ENCODE data around the gene DAP. TPM values are rescaled to one million over a fixed set of nuclear protein-coding genes. Genes with fewer than 3 reads are reported as not detected.

The DAP gene
- total and polyA plus RNA-seq, 2 of the 4 experiments (the other 2 are of a cell fraction): 49.6 to 189 TPM

DNA sequence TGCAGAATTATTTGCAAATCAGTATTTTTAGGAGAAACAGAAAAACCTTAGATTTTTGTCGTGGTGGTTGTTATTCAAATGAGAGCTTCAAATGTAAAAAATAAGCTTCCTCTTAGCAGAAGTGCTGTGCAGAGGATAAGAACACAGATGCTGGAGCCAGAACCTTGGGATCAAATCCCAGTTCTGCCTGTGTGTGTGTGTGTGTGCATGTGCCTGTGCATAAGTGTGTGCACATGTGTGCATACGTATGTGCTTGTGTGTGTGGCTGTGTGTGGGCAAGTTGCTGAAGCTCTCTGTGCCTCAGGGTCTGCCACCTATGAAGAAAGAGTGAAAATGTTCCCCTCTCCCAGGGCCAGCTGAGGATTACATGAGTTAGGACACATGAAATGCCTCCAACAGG lies 8.6 kb downstream of the DAP start:
- no peak for ATAC-seq (ENCODE audit: low read depth)
- TF ChIP-seq POLR2A (IDR thresholded peaks at IDR 0.05; ENCODE audit: low read depth, low read length): no peak
- TF ChIP-seq FOS (IDR thresholded peaks at IDR 0.05; ENCODE audit: low read depth, low read length): no peak
- no peak for TF ChIP-seq MAFK (IDR thresholded peaks at IDR 0.05; ENCODE audit: low read depth, low read length)
- TF ChIP-seq, protein P1, sequence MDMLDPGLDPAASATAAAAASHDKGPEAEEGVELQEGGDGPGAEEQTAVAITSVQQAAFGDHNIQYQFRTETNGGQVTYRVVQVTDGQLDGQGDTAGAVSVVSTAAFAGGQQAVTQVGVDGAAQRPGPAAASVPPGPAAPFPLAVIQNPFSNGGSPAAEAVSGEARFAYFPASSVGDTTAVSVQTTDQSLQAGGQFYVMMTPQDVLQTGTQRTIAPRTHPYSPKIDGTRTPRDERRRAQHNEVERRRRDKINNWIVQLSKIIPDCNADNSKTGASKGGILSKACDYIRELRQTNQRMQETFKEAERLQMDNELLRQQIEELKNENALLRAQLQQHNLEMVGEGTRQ (IDR thresholded peaks at IDR 0.05; ENCODE audit: low read depth, low read length): no peak
- TF ChIP-seq CEBPB (IDR thresholded peaks at IDR 0.05; ENCODE audit: low read depth, low read length): no peak
- TF ChIP-seq NFE2L2 (IDR thresholded peaks at IDR 0.05; ENCODE audit: low read depth, low read length): no peak
- no peak for TF ChIP-seq RAD21 (IDR thresholded peaks at IDR 0.05; ENCODE audit: low read length)
- no peak for TF ChIP-seq CHD1 (IDR thresholded peaks at IDR 0.05; ENCODE audit: low read depth, low read length)
- no peak for TF ChIP-seq SMC3 (IDR thresholded peaks at IDR 0.05; ENCODE audit: low read depth, low read length)
- TF ChIP-seq, protein P2, sequence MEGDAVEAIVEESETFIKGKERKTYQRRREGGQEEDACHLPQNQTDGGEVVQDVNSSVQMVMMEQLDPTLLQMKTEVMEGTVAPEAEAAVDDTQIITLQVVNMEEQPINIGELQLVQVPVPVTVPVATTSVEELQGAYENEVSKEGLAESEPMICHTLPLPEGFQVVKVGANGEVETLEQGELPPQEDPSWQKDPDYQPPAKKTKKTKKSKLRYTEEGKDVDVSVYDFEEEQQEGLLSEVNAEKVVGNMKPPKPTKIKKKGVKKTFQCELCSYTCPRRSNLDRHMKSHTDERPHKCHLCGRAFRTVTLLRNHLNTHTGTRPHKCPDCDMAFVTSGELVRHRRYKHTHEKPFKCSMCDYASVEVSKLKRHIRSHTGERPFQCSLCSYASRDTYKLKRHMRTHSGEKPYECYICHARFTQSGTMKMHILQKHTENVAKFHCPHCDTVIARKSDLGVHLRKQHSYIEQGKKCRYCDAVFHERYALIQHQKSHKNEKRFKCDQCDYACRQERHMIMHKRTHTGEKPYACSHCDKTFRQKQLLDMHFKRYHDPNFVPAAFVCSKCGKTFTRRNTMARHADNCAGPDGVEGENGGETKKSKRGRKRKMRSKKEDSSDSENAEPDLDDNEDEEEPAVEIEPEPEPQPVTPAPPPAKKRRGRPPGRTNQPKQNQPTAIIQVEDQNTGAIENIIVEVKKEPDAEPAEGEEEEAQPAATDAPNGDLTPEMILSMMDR (conservative IDR thresholded peaks at IDR 0.05; ENCODE audit: low read depth, low read length): no peak
- TF ChIP-seq BHLHE40 (IDR thresholded peaks at IDR 0.05; ENCODE audit: low read depth, low read length): no peak
- no peak for TF ChIP-seq MAZ (IDR thresholded peaks at IDR 0.05; ENCODE audit: borderline replicate concordance, low read depth, low read length)
- TF ChIP-seq RFX5 (IDR thresholded peaks at IDR 0.05; ENCODE audit: low read depth, low read length): no peak
- TF ChIP-seq, protein P3, sequence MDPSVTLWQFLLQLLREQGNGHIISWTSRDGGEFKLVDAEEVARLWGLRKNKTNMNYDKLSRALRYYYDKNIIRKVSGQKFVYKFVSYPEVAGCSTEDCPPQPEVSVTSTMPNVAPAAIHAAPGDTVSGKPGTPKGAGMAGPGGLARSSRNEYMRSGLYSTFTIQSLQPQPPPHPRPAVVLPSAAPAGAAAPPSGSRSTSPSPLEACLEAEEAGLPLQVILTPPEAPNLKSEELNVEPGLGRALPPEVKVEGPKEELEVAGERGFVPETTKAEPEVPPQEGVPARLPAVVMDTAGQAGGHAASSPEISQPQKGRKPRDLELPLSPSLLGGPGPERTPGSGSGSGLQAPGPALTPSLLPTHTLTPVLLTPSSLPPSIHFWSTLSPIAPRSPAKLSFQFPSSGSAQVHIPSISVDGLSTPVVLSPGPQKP (IDR thresholded peaks at IDR 0.05; ENCODE audit: borderline replicate concordance, low read depth, low read length): no peak
- TF ChIP-seq MXI1 (IDR thresholded peaks at IDR 0.05; ENCODE audit: borderline replicate concordance, low read depth, low read length): no peak
- TF ChIP-seq RCOR1 (IDR thresholded peaks at IDR 0.05; ENCODE audit: insufficient replicate concordance, low read length): no peak
- ChIA-PET POLR2A (ENCODE audit: unreplicated experiment) (no interaction called here), CTCF (no interaction called here)
- H2BK5ac ChIP-seq (ENCODE audit: low read depth, low read length, poor library complexity, severe bottlenecking): no peak overlapping the region
- intact Hi-C loops (cut with micrococcal nuclease): no loop called here
- DNase-seq: no peak
- H3K79me1 ChIP-seq (ENCODE audit: low read depth in 1 of 2, low read length in 2 of 2): peaks cover 40 to 91% of the 10 kb centered on the region in 2 experiments
- BruUV-seq (replicated peaks): no TSS peak
- no peak overlapping the region for H3K18ac ChIP-seq (ENCODE audit: low read depth, low read length)
- no peak overlapping the region for H3K9ac ChIP-seq (ENCODE audit: low read depth, low read length)
- H3K36me3 ChIP-seq (ENCODE audit: control insufficient read depth, insufficient read depth, low read length): peaks cover 53% of the 10 kb centered on the region
- no peak overlapping the region for H2BK15ac ChIP-seq (ENCODE audit: low read depth, low read length)
- peaks cover 5% of the 10 kb centered on the region; the same call in 1 of the 2 replicates for H3K9me3 ChIP-seq (ENCODE audit: control insufficient read depth, insufficient read depth, low read length)
- no peak overlapping the region for H2AK9ac ChIP-seq (replicated peaks; ENCODE audit: low read depth, low read length, poor library complexity)
- H4K20me1 ChIP-seq (ENCODE audit: insufficient read depth, low read length): peaks cover 98% of the 10 kb centered on the region
- no peak overlapping the region for H4K91ac ChIP-seq (ENCODE audit: insufficient read depth, low read depth, low read length)
- dilution Hi-C loops (cut with HindIII; ENCODE audit: low sequenced_read_pairs, unreplicated experiment): no loop called here
- peak overlapping the region; percentile 64; the same call in 1 of the 2 replicates for H3K23ac ChIP-seq (ENCODE audit: low read depth, low read length)
- H3K14ac ChIP-seq (replicated peaks; ENCODE audit: low read depth, low read length): no peak overlapping the region
- no CpG with 5 or more reads among the region's 2 CpGs for WGBS, 2 experiments (ENCODE audit: extremely low coverage in 2 of 2, insufficient read length in 1 of 2)
- no peak overlapping the region for H4K5ac ChIP-seq (ENCODE audit: low read depth, low read length)
- no peak overlapping the region for H3K4me2 ChIP-seq (ENCODE audit: low read depth, low read length)
- H3K4me3 ChIP-seq (ENCODE audit: insufficient read depth, low read depth, low read length): no peak overlapping the region
- no peak overlapping the region for H3K56ac ChIP-seq (ENCODE audit: extremely low read depth, insufficient read depth, low read length)
- H2AFZ ChIP-seq (replicated peaks; ENCODE audit: low read length, poor library complexity): no peak overlapping the region
- H3K27me3 ChIP-seq (ENCODE audit: control insufficient read depth, insufficient read depth, low read length): no peaks in the 10 kb centered on the region
- H3K4ac ChIP-seq (ENCODE audit: low read depth, low read length): no peak overlapping the region
- H3K9me1 ChIP-seq (ENCODE audit: insufficient read depth, low read length): peaks cover 28% of the 10 kb centered on the region
- no peak overlapping the region for H2BK120ac ChIP-seq (ENCODE audit: low read depth, low read length)
- H3K4me1 ChIP-seq (ENCODE audit: control insufficient read depth, insufficient read depth, low read length): peaks cover 12% of the 10 kb centered on the region
- H2BK20ac ChIP-seq (ENCODE audit: low read depth, low read length): no peak overlapping the region
- H3K27ac ChIP-seq (ENCODE audit: insufficient read depth, low read length): no peak overlapping the region; the same call in 1 of the 2 replicates
- no peak overlapping the region for H4K8ac ChIP-seq (ENCODE audit: low read depth in 2 of 2, low read length in 2 of 2)
- no peak overlapping the region for H2AK5ac ChIP-seq (ENCODE audit: low read depth, low read length)
- in situ Hi-C loops (cut with MboI; ENCODE audit: low sequenced_read_pairs): no loop called here
